Measurements from ENCODE around the gene HS1BP3.

DNA sequence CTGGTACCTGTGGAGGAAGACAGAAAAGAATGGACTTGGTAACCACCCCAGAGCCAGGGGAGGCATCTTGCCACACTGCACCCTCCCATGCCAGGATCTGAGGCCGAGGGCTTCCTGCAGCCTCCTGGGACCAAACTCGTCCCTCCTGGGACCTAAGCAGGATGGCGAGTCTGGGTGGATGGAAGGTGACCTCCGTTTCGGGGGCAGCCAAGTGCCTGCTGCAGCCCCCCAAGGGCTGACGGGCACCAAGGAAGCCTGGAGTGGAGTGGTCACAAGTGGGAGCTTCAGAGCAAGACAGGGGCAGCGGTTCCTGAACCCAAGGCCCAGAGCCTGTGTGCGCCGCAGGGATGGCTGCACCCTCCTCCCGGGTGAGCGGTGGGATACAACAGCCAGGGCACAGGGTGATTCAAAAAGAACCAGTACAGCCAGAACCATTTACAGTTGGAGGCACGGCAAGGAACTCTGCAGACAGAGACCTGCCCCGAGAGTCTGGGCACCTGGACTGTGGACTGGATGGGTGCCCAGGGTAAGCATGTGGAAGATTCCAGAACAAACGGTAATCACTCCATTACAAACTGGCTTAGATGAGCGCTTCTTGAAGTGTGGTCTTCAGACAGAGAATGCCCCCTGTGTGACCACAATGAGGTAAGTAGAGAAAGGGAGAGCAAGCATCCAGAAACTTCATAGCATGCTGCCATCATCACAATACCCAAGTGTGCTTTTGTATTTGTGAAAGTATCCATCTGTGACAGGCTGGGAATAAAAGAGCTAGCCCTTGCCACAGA, 12.1 kb downstream of the HS1BP3 start:
- TF ChIP-seq YY1 (IDR thresholded peaks at IDR 0.05; ENCODE audit: extremely low read depth, insufficient replicate concordance, low read depth, low read length) (no peak), SP1 (IDR thresholded peaks at IDR 0.05; ENCODE audit: low read depth) (no peak), EGR1 (IDR thresholded peaks at IDR 0.05; ENCODE audit: low read depth) (no peak), POLR2AphosphoS5 (IDR thresholded peaks at IDR 0.05; ENCODE audit: low read depth, low read length) (no peak), CEBPB (IDR thresholded peaks at IDR 0.05; ENCODE audit: low read depth) (no peak)
- TF ChIP-seq, protein P1, sequence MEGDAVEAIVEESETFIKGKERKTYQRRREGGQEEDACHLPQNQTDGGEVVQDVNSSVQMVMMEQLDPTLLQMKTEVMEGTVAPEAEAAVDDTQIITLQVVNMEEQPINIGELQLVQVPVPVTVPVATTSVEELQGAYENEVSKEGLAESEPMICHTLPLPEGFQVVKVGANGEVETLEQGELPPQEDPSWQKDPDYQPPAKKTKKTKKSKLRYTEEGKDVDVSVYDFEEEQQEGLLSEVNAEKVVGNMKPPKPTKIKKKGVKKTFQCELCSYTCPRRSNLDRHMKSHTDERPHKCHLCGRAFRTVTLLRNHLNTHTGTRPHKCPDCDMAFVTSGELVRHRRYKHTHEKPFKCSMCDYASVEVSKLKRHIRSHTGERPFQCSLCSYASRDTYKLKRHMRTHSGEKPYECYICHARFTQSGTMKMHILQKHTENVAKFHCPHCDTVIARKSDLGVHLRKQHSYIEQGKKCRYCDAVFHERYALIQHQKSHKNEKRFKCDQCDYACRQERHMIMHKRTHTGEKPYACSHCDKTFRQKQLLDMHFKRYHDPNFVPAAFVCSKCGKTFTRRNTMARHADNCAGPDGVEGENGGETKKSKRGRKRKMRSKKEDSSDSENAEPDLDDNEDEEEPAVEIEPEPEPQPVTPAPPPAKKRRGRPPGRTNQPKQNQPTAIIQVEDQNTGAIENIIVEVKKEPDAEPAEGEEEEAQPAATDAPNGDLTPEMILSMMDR (IDR thresholded peaks at IDR 0.05 in 2 of 3, conservative IDR thresholded peaks at IDR 0.05 in 1 of 3; ENCODE audit: borderline replicate concordance in 1 of 3, insufficient read depth in 1 of 3, low read depth in 2 of 3, low read length in 2 of 3) = no peak

Data from HCT116 (cell line).